HG03460 (cell line): ENCODE data around the gene CCK.

Experiments
- ATAC-seq: cut with Tn5 transposase; IDR thresholded peaks from one replicate; pipeline ENCODE4 v1.9.1; 2021; ENCODE audit not compliant: unreplicated experiment

CCK gene

DNA sequence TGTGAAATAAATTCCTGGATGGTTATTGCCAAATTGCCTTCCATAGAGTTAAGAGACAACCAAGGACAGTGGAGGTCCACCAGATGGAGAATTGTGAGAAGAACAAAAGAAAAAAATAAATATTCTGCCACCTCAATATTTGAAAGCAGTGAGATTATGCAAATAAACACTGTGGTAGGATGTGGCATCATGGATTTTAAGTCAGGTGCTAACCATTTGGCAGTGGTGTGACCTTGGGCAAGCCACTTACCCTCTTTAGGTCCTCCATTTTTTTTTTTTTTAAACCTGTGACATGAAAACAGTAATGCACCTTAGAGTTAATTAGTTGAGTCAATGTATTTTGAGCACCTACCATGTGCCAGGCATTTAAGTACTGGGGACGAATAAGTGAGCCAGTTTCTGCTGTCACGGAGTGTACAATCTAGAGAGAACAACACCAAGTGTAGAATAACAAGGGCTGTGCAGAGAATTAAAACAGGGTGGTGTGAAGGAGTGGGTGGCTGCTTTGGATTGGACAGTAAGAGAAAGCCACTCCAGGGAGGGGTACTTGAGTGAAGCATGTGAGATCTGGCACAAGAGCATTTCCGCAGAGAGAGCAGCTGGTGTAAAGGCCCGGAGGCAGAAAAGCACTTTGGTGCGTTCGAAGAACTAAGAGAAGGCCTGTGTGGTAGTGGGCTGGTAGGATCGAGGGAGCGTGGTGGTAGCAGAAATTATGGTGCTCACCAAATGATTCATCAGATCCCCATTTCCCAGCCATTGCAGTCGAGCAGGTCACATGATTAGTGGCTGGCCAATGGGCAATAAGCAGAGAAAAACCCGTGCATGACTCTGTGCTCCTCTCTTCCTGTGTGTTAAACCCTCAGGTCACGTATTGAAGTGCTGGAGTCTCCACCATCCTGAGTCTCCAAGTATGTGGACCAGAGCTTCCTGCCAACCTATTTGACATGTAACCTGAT lies 39.2 kb downstream of the CCK start:
- ATAC-seq: no peak

DNA sequence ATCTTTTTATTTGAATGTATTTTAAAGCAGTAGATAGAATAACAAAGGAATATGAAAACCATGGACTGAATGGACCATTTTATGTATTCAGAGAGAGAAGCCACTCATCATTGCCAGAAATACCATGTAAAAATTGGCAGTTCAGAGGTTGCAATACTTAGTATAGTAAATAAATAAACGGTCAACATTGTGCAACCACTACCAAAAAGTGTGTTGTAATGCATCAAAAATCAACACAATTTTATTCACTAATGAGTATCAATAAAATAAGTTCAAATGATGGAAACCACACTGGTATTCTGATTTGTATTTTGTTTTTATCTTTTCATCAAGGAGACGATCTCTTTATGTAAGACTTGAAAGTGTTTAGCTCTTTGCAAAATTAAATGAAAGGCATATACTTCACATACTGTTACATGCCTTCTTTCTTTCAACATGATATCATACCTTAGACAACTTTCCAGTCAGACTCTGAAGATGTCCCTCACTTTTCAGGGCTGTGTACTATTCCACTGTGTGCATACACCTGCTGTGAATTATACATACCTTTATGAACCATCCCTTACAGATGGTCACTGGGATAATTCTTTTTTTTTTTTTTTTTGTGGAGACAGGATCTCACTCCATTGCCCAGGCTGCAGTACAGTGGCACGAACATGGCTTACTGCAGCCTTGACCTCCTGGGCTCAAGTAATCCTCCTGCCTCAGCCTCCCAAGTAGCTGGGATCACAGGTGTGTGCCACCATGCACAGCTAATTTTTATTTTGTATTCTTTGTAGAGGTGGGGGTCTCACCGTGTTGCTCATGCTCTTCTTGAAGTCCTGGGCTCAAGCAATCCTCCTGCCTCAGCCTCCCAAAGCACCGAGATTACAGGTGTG lies 40.3 kb downstream of the CCK start:
- ATAC-seq: no peak

DNA sequence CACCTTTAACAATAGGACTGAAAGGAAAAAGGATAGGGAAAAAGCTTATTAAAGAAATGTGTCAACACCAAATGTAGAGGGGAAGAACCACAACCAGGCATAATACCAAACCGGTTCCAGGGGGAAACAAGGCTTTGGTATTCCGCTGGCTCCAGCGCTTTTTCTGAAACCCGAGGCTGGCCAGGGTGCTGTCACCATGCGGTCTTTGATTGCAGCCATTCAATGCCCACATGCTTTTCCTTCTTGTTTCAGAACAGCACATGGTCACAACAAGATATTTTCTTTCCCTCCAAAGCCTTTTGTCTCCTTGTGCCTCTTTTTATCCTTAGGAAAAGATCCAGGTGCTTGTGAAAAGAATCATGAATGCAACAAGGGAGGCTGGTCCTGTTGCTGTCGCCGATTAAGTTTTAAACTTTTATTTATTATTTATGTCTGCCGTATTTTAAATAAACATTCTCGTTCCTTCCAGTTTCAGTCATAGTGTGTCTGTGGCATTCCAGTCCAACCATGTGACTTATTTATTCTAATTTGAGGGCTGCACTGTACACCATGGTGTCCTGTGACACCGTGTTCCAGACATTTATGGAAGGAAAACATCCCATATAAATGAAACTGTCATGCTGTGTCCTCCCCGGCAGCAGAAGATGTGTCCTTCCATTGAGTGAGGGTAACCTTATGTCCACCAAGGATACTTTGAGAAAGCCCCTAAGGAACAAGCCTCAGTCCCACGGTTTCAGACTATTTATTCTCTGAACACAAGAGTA lies 41.1 kb downstream of the CCK start:
- ATAC-seq: no peak

DNA sequence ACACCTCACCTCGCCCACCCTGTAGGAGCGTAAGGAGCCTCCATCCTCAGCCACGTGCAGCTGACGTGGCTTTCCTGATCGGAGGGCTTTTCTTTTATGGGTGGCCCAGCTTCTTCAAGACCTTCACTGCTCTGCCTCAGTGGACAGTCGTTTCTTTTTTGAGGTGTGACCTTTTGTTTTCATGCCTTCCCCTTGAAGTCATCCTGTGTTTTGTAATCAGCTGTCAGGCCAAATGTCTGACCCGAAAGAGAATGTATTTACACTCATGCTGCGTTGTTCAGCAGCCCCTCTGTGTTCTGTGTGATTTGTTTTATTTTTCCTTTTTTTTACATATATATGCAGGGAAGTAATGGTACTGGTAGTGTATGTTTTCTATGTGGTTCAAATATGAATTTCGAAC lies 41.8 kb downstream of the CCK start:
- ATAC-seq: no peak

DNA sequence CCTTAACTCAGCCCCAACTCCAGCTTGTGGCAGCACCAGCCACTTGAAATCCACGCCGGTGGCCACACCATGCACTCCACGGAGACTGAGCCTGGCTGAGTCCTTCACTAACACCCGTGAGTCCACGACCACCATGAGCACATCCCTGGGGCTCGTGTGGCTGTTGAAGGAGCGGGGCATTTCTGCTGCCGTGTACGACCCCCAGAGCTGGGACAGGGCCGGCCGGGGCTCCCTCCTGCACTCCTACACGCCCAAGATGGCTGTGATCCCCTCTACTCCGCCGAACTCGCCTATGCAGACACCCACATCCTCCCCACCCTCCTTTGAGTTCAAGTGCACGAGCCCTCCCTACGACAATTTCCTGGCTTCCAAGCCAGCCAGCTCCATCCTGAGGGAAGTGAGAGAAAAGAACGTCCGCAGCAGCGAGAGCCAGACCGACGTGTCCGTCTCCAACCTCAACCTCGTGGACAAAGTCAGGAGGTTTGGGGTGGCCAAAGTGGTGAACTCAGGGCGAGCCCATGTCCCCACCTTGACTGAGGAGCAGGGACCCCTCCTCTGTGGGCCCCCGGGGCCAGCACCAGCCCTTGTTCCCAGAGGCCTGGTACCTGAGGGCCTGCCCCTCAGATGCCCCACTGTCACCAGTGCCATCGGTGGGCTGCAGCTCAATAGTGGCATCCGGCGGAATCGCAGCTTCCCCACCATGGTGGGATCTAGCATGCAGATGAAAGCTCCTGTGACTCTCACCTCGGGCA lies 42.9 kb downstream of the CCK start:
- no peak for ATAC-seq

DNA sequence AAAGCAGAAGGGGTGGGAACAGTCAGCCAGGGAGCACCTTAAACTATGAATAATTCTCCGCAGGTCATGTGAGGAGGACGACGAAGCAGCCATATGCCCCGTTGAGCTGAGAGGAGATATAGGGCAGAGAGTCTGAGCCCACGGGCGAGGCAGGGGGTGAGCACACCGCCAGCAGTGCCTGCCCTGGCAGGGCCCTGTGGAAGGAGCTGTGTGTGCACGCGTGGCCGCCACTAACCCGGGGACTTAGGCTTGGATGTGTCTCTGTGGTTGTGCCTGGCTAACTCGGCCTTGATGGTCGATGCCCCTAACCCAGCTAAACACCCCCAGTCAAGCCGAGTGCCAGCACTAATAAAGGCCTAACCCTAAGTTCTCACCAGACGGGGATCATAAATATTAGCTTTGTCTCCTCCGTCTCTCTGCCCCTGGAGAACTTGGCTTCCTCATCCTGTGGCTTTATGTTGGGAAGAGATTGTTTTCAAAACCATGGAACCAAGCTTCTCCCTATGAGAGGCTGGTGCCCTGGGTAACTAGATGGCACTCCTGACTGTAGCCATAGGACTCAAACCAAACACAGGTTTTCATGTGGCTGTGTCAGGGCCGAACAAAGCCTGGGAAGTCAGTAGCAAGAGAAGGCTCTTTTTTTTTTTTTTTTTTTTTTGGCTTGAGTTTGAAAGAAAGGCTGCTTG lies 45.4 kb downstream of the CCK start:
- no peak for ATAC-seq

DNA sequence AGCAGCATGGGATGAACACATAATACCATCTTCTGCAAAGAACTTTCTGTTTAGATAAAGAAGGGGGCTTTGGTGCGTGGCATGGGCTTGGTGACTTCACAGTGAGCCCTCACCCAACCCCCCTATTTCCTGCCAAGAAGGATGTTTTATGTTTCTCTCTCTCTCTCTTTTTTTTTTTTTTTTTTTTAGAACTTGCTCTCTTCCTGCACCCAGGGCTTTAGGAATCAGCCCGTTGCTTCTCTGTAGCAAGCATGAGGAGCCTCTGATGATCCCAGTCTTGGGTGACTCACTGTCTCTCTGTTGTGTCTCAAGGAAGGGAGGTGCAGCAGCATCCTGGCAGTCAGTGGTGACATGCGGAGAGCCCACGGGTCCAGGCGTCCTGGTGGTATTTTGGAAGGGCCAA lies 49.1 kb downstream of the CCK start:
- ATAC-seq: no peak

DNA sequence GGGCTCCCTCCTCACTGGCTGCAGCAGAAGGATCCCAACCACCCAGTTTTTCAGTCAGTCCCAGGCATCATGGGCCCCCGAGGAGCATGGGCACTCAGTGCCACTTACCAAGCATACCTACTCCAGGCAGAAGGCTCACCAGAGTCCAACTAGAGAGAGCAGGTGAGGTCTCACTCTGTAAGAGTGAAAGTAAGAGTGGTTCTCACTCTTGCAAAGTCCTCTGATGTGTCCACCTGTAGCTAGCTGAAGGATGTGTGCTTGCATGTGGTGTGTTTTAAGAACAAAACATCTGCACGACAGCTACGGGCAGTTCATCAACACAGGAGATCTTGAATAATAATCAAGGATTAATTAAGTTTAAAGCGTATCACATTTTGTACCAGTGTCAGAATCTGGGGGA lies 49.7 kb downstream of the CCK start:
- peak; percentile 63 for ATAC-seq

DNA sequence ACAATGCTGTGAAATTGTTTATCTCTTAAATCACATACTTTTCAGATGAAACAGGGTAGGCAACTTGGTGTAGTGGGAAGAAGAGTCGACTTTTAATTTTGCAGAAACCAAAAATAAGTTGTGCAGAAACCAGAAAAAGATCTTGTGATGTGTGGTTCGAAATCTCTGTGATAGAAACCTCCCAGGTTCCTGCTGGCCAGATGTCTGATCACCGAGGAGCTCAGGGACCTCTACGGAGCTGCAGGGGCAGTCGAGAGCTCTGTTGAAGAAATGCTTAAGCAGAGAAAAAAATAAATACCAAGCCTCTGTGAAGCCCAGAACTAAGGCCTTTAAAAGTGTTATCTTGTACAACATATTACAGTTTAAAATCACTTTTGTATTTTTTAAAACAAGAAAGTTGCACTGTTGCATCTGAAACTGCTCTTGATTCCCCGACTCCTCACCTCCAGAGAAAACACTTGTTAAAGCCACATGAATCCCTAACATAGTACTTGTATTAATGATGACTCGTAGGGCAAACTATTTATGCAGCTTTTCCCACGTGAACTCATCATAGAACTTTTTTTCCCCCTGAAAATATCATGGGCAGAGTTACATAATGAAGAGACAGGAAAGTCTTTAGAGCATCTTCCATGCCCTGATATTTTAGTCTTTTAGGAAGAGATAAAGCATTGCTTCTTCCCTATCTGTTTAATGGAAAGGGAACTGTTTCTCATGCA lies 51.3 kb downstream of the CCK start:
- ATAC-seq: peak; percentile 42

DNA sequence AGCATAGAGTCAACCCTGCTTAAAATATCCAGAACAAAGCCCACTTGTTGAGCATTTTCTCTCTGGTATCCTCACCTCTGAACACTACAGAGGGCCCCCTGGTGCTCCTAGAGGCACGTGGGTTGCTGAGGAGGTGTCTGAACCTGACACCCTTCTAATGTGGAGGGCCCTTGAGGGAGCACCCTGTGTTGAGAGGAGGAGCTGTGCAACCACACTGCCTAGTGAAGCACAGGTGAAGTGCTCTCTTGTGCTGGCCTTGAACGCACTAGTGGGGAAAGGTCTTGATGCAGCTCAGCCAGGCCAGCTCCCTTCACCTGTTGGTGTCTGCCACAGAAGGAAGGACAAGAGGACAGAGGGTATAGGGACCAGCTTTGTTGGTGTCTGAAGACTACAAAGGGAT lies 51.9 kb downstream of the CCK start:
- peak; percentile 22 for ATAC-seq

DNA sequence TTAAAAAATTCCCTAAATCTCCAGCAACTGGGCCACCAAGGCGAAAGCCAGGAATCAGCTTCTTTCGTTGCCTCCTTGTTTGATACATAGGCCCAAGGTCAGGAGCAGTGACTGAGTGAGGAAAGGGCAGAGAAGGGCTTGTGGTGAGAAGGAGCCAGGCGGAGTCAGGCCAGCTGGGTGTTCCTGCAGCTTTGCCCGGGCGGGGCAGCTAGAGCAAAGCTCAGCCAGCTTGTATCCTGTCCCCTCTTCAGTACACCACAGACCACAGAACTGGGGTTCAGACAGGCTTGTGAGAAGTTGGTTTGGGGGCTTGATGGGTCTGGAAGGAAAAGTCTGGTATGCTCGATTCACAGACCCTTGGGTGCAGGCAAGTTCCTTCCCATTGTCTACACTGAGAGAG lies 52.6 kb downstream of the CCK start:
- ATAC-seq: peak; percentile 44

DNA sequence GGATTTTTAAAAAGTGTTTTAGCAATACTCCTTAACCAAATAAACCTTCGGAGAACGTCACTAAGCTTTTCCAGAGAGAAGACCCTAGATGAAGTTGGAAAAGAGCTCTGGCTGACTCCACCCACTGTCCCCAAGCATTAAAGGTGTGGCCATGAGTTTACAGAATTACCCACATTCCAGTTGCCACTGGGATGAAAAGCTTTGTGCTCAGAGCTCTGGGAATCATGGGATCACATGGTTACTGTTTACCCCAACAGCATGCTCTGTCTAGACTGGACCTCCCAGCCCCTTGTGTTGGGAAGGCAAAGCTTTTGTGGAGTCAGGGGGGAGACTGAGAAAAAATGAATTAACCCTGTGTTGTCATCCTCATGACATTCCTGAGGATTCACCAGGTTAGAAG lies 55.3 kb downstream of the CCK start:
- no peak for ATAC-seq

DNA sequence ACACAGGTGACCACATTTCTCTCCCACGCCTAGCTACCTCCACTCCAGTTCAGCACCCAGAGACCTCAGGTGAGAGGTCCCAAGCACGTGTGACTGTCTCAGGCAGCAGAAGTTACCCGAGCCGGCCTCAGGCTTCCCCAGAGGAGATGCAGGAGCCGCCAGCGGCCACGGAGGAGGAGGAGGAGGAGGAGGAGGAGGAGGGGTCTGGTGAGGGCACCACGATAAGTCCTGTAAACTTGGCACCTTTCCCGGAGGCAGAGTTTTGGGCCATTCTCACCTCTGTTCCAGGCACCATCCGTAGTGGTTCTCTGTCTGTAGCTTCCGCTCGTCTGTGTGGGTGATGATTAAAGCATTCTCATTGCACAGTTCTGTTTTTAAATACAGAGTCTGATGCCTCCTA lies 56.1 kb downstream of the CCK start:
- ATAC-seq: no peak
